ENCODE results near the gene MND1. TPM values are rescaled to one million over a fixed set of nuclear protein-coding genes. Genes with fewer than 3 reads are reported as not detected.

The MND1 gene
- total and polyA plus RNA-seq, 2 donors from 2014 or later = 0.98 to 1.5 TPM

GRCh38 chr4:153439831-153440230 is 95.3 kb downstream of the MND1 start:
- no peak for TF ChIP-seq CTCF (IDR thresholded peaks at IDR 0.05; ENCODE audit: borderline replicate concordance, extremely low read depth, insufficient read depth)
- Histone ChIP-seq H3K27ac (ENCODE audit: low read depth in 2 of 2, low read length in 2 of 2) (no peak overlapping the region), H3K9ac (ENCODE audit: low read length in 3 of 3) (no peak overlapping the region), H3K27me3 (ENCODE audit: control insufficient read depth, insufficient read depth, low read length) (no peaks in the 10 kb centered on the region), H3K4me3 (ENCODE audit: low read length in 3 of 3) (no peak overlapping the region), H3K9me3 (ENCODE audit: control insufficient read depth in 2 of 3, insufficient read depth in 1 of 3, low read length in 3 of 3) (no peaks in the 10 kb centered on the region), H3K36me3 (ENCODE audit: control insufficient read depth in 2 of 3, insufficient read depth in 3 of 3, low read length in 3 of 3) (no peaks in the 10 kb centered on the region), H3K4me1 (ENCODE audit: control insufficient read depth in 2 of 3, insufficient read depth in 2 of 3, low read depth in 1 of 3, low read length in 3 of 3) (no peaks in the 10 kb centered on the region)
- intact Hi-C loops (cut with DNase I) = no loop called here
- no peak for FAIRE-seq
- DNase-seq = no peak

GRCh38 chr4:153440475-153440874 is 96.0 kb downstream of the MND1 start:
- Histone ChIP-seq H3K4me3 (ENCODE audit: low read length in 3 of 3) (no peak overlapping the region), H3K27ac (ENCODE audit: low read depth in 2 of 2, low read length in 2 of 2) (no peak overlapping the region), H3K9me3 (ENCODE audit: control insufficient read depth in 2 of 3, insufficient read depth in 1 of 3, low read length in 3 of 3) (no peaks in the 10 kb centered on the region), H3K4me1 (ENCODE audit: control insufficient read depth in 2 of 3, insufficient read depth in 2 of 3, low read depth in 1 of 3, low read length in 3 of 3) (no peaks in the 10 kb centered on the region), H3K27me3 (ENCODE audit: control insufficient read depth, insufficient read depth, low read length) (no peaks in the 10 kb centered on the region), H3K9ac (ENCODE audit: low read length in 3 of 3) (no peak overlapping the region), H3K36me3 (ENCODE audit: control insufficient read depth in 2 of 3, insufficient read depth in 3 of 3, low read length in 3 of 3) (no peaks in the 10 kb centered on the region)
- FAIRE-seq = no peak
- intact Hi-C loops (cut with DNase I) = no loop called here
- DNase-seq = no peak
- no peak for TF ChIP-seq CTCF (IDR thresholded peaks at IDR 0.05; ENCODE audit: borderline replicate concordance, extremely low read depth, insufficient read depth)

- no peaks in the 10 kb centered on the region for H3K27me3 ChIP-seq (ENCODE audit: control insufficient read depth, insufficient read depth, low read length)
- H3K27ac ChIP-seq (ENCODE audit: low read depth in 2 of 2, low read length in 2 of 2) = peak overlapping the region in 1 of 2 donors; percentile 48
- no peak for TF ChIP-seq CTCF (IDR thresholded peaks at IDR 0.05; ENCODE audit: borderline replicate concordance, extremely low read depth, insufficient read depth)
- FAIRE-seq = no peak
- peaks cover 0 to 5% (median 0%) of the 10 kb centered on the region in 3 donors for H3K4me1 ChIP-seq (ENCODE audit: control insufficient read depth in 2 of 3, insufficient read depth in 2 of 3, low read depth in 1 of 3, low read length in 3 of 3)
- H3K36me3 ChIP-seq (ENCODE audit: control insufficient read depth in 2 of 3, insufficient read depth in 3 of 3, low read length in 3 of 3) = no peaks in the 10 kb centered on the region
- no peaks in the 10 kb centered on the region for H3K9me3 ChIP-seq (ENCODE audit: control insufficient read depth in 2 of 3, insufficient read depth in 1 of 3, low read length in 3 of 3)
- intact Hi-C loops (cut with DNase I) = no loop called here
- no peak overlapping the region for H3K9ac ChIP-seq (ENCODE audit: low read length in 3 of 3)
- DNase-seq = peak in 2 of 5 donors; percentile 62 to 89
- H3K4me3 ChIP-seq (ENCODE audit: low read length in 3 of 3) = no peak overlapping the region
These were observed 102.9 kb downstream of the MND1 start for GRCh38 chr4:153447175-153447905.
